Progenitor cell of endocrine pancreas (in vitro differentiated cells): ENCODE measurements around the gene NTHL1. TPM values are rescaled to one million over a fixed set of nuclear protein-coding genes. Genes with fewer than 3 reads are reported as not detected.

Source experiments
- DNase-seq: peaks from one replicate; pipeline ENCODE4 v3.0.0; 2021; ENCODE audit warnings: low spot score; ENCODE audit not compliant: unreplicated experiment
- H3K27ac Mint-ChIP-seq: 2 replicates; pipeline ENCODE4 v1.8.0; 2021; ENCODE audit warnings: mild to moderate bottlenecking, moderate library complexity, mixed read lengths
- H3K27me3 Mint-ChIP-seq: 2 replicates; pipeline ENCODE4 v1.8.0; 2021; ENCODE audit warnings: mixed read lengths
- H3K36me3 Mint-ChIP-seq: 2 replicates; pipeline ENCODE4 v1.8.0; 2022; ENCODE audit warnings: mixed read lengths; ENCODE audit not compliant: insufficient read depth
- H3K4me1 Mint-ChIP-seq: 2 replicates; pipeline ENCODE4 v1.8.0; 2021; ENCODE audit warnings: low read depth, mixed read lengths
- H3K4me3 Mint-ChIP-seq: 2 replicates; pipeline ENCODE4 v1.8.0; 2021; ENCODE audit warnings: low read depth, mild to moderate bottlenecking, moderate library complexity, mixed read lengths
- H3K9me3 Mint-ChIP-seq: 2 replicates; pipeline ENCODE4 v1.8.0; 2021; ENCODE audit warnings: low read depth, mixed read lengths
- total RNA-seq: library from RNA; stranded (reverse); gene quantifications from 2 replicates; pipeline ENCODE4 v1.2.1, GENCODE V29; 2021
- TF ChIP-seq, protein P1 (sequence below): fragments of 200-600 bp; sonication (generic); IDR thresholded peaks from one replicate; pipeline ENCODE4 v1.5.0; 2021; ENCODE audit warnings: antibody characterized with exemption, mild to moderate bottlenecking; ENCODE audit not compliant: unreplicated experiment

The NTHL1 gene
- total RNA-seq, 1 donor from 2014 or later, result 28.1 TPM

DNA sequence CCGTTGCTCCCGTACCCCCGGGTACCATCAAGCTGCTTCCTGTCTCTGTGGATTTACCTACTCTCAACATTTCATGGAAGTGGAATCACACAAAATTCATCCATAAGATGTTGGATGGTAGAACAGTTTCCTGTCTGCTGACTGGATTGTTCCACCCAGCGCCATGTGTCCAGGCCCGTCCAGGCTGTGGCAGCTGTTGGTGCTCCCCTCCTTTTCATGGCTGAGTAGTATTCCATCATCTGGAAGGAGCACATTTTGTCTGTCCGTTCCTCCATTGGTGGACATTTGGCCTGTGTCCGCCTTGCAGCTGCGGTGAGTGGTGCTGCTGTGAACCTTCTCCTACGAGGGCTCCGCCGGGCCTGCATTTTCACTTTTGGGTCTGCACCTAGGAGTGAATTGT is 18.5 kb upstream of the NTHL1 start:
- Mint-ChIP-seq H3K9me3 (no peaks in the 10 kb centered on the region), H3K27me3 (no peaks in the 10 kb centered on the region), H3K36me3 (peaks cover 13% of the 10 kb centered on the region), H3K4me3 (no peak overlapping the region), H3K27ac (no peak overlapping the region), H3K4me1 (no peaks in the 10 kb centered on the region)
- TF ChIP-seq, protein P1, sequence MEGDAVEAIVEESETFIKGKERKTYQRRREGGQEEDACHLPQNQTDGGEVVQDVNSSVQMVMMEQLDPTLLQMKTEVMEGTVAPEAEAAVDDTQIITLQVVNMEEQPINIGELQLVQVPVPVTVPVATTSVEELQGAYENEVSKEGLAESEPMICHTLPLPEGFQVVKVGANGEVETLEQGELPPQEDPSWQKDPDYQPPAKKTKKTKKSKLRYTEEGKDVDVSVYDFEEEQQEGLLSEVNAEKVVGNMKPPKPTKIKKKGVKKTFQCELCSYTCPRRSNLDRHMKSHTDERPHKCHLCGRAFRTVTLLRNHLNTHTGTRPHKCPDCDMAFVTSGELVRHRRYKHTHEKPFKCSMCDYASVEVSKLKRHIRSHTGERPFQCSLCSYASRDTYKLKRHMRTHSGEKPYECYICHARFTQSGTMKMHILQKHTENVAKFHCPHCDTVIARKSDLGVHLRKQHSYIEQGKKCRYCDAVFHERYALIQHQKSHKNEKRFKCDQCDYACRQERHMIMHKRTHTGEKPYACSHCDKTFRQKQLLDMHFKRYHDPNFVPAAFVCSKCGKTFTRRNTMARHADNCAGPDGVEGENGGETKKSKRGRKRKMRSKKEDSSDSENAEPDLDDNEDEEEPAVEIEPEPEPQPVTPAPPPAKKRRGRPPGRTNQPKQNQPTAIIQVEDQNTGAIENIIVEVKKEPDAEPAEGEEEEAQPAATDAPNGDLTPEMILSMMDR, result no peak
- DNase-seq, result no peak

DNA sequence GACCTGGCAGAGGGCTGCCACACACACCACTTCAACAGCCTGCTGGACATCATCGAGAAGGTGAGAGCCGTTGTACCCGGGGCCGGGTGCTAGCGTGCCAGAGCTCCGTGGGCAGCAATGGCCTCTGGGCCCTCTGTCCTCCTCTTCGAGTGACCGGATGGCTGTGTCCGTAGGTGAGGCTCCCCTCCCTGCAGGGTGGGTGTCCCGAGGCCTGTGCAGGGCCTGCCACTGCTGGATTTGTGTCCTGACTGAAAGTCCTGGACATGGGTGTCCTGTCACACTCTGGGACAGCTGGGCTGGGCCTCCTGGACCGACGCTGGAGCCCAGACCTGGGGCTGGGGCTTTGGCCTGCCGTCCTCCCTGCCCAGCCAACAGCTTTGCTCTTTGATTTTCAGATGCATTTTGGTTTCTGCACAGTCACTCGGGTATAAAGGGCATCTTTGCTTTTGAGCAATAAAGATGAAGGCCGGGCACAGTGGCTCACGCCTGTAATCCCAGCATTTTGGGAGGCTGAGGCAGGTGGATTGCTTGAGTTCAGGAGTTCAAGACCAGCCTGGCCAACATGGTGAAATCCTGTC is 16.8 kb upstream of the NTHL1 start:
- H3K4me3 Mint-ChIP-seq, result no peak overlapping the region
- no peaks in the 10 kb centered on the region for H3K4me1 Mint-ChIP-seq

DNA sequence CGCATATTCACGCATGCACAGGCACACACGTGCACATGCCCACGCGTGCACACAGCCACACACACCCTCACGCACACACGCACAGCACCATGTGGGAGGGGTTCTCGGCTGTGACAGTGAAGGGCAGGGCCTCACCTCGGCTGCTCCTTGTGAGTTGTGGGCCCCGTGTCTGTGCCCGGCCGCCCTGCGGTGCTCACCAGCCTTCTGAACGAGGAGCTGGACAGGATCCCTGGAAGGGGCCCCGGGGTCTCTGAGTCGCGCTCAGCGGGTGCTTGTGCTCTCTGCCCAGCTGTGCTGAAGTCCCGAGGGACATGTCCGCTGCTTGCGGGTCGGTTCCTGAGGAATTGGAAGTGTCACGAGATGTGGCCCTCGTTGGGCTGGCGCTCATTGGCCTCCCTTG is 16.2 kb upstream of the NTHL1 start:
- Mint-ChIP-seq H3K4me1 (no peaks in the 10 kb centered on the region), H3K27me3 (no peaks in the 10 kb centered on the region), H3K9me3 (no peaks in the 10 kb centered on the region), H3K4me3 (no peak overlapping the region), H3K27ac (no peak overlapping the region), H3K36me3 (peaks cover 8% of the 10 kb centered on the region)
- DNase-seq, result no peak
- TF ChIP-seq, protein P1, result no peak

More for the DNA sequence above, 16.8 kb upstream of the NTHL1 start:
- peaks cover 10% of the 10 kb centered on the region for H3K36me3 Mint-ChIP-seq
- DNase-seq, result no peak
- no peaks in the 10 kb centered on the region for H3K9me3 Mint-ChIP-seq
- TF ChIP-seq, protein P1, result no peak
- H3K27ac Mint-ChIP-seq, result no peak overlapping the region
- H3K27me3 Mint-ChIP-seq, result no peaks in the 10 kb centered on the region

DNA sequence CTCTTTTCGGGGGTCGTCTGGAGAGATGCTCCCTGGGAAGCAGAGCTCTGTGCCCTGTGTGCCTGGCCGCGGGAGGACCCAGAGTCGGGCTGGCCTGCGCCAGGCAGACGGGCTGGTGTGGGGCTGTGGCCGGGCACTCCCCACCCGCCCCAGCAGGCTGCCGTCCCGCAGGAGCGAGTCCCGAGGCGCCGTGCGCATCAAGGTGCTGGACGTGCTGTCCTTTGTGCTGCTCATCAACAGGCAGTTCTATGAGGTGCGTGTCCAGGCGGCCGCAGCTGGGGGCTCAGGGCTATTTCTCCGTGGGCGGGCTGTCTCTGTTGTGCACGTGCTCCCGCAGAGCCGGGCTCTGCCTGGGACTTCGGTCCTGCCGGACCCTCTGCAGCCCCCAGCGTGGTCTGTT is 15.2 kb upstream of the NTHL1 start:
- H3K9me3 Mint-ChIP-seq, result no peaks in the 10 kb centered on the region
- TF ChIP-seq, protein P1, result no peak
- H3K36me3 Mint-ChIP-seq, result peaks cover 10% of the 10 kb centered on the region
- no peaks in the 10 kb centered on the region for H3K4me1 Mint-ChIP-seq
- no peak overlapping the region for H3K4me3 Mint-ChIP-seq
- H3K27ac Mint-ChIP-seq, result no peak overlapping the region
- no peaks in the 10 kb centered on the region for H3K27me3 Mint-ChIP-seq
- no peak for DNase-seq

DNA sequence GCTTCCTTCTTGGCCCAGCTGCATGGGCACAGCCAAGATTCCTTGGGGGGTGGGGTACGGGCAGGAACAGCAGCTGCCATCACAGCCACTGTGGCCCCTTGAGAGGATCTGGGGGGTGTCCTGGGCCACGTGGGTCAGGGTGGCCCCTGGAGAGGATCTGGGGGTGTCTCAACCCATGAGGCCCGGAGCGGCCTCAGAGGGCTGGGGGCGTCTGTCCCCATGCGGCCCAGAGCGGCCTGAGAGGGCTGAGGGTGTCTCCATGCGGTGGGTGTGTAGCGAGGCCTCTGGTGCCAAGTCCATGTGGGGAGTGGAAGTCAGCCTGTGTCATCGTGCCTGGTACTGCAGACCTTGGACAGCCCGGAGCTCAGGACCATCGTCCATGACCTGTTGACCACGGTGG is 13.9 kb upstream of the NTHL1 start:
- no peak for DNase-seq
- TF ChIP-seq, protein P1, result no peak
- no peaks in the 10 kb centered on the region for H3K9me3 Mint-ChIP-seq
- no peak overlapping the region for H3K27ac Mint-ChIP-seq
- H3K36me3 Mint-ChIP-seq, result peaks cover 12% of the 10 kb centered on the region
- no peaks in the 10 kb centered on the region for H3K4me1 Mint-ChIP-seq
- no peaks in the 10 kb centered on the region for H3K27me3 Mint-ChIP-seq
- no peak overlapping the region for H3K4me3 Mint-ChIP-seq
